NCI-H69 (cell line): ENCODE measurements around the gene PRPSAP1.
"Not testable (repeated sequence)": the region's sequence is repeated elsewhere in the genome, so short reads cannot be mapped to it uniquely, and the experiment has no call there.

Experiments
- DNase-seq: peaks from one replicate; lab custom pipeline; 2025; lab: John Stamatoyannopoulos, UW

PRPSAP1 gene

DNA sequence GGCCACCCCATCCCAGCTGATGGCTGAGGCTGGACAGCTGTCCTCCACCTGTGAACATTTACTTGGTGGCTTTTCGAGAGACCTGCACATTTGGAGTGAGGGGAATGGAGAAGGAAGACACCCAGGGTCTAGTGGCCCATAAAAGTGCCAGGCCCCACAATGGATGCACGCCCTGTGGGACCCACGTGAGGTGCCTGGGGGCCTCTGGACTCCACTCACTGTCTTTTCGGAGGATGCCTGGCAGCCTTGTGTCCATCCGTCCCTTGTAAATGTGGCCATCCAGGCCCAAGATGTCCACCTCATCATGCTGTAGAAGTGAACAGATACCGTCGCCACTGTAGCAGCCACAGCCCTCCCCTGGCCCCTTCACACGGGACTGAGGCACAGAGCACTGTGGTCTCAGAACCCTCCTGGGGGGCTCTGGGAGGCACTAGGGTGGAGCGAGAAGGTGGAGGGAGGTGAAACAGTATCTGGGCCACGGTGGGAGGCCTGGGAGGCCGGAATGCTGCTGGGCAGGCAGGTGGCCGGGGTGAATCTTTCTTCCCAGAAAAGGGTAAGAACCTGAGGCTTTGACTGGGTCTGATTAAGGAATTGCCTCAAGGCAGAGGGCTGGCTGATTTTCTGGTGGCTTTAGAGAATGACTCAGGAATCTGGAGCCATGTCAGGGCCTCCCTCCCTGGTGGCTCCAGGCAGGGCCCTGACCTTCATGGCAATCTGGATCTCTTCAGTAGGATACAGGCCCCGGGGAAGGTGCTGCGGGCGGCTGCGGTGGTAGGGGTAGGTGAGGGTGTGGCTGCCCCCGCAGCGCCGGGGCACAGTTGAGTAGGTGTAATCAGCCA lies 77.0 kb downstream of the PRPSAP1 start:
- no peak for DNase-seq

DNA sequence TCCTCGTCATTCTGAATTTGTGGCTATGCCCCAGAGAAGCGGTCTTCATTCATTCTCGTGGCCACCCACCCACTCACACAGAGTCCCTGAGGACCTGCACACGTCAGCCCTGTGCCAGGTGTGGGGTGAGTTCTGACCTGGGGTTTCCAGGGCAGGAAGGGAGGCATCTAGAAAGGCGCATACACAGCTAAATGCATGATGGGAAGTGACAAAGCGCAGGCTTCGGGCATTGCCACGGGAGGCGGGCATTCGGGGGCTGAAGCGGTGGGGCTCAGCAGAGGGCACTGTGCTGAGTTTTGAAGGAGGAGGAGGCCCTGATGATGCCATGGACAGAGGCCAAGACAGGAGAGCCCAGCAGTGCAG lies 77.7 kb downstream of the PRPSAP1 start:
- DNase-seq = no peak

DNA sequence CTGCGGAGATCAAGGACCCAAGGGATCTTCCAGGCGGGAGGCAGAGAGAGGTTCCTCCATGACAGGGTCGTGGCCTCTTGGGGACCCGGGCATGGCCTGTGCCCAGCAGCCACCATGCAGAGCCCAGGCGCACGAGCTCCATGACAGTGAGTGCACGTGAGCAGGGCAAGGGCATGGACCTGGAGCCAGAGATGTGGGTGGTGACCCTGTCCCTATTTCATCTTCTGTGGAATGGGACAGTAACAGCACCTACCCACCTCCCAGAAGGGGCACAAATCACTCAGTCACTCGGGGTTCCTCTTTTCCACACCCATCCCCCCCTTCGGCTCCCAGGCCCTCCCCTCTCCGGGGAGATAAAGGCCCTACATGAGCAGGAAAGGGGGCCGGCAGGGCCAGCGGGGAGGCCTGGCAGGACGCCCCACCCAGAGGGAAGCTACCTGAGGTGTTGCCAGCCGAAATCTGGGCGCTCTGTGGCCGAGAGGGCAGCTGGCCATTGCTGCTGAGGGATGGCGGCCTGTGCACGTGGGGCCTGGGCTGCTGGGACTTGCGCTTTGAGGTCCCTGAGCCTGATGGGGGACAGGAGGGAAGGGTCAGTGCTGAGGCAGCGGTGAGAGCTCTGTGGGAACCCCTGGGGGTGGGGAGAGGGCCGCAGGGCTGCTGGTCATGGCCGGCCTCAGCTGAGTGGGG lies 78.2 kb downstream of the PRPSAP1 start:
- DNase-seq = no peak

DNA sequence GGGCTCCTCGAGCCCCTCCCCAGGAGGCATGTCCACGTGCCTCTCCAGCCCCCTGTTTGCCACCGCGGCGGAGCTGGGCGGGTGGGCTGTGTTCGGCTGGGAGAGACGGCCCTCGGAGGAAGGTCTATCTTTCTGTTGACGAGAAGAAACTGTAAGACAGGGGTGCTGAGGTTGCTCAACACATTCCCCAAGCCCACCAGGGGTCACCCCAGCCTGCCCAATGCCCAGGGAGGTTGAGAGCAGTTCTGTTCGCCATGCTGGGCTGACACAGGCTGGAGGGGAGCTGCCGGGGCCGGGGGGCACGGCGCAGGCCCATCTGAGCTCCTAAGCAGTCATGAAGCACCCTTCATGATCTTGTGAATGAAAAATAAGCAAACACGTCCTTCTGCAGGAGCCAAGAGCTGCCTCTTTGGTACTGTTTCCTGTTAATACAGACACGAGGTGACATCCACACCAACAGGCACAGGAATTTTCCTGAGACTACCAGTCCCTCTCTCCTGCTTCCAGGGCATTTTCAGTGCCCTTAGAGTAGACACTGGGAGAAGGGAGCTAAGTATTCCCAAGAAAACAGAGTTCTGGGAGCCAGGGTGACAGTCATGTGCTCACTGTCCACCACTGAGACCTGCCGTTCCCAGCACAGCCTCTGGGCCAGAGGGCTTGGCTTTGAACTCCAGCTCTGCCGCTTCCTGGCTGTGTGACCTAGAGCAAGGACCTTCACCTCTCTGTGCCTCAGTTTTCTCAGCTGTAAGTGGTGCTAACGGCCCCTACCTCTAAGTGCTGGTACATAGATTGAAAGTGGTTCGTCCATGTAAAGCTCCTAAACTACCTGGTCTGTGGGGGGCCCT lies 79.4 kb downstream of the PRPSAP1 start:
- no peak for DNase-seq

DNA sequence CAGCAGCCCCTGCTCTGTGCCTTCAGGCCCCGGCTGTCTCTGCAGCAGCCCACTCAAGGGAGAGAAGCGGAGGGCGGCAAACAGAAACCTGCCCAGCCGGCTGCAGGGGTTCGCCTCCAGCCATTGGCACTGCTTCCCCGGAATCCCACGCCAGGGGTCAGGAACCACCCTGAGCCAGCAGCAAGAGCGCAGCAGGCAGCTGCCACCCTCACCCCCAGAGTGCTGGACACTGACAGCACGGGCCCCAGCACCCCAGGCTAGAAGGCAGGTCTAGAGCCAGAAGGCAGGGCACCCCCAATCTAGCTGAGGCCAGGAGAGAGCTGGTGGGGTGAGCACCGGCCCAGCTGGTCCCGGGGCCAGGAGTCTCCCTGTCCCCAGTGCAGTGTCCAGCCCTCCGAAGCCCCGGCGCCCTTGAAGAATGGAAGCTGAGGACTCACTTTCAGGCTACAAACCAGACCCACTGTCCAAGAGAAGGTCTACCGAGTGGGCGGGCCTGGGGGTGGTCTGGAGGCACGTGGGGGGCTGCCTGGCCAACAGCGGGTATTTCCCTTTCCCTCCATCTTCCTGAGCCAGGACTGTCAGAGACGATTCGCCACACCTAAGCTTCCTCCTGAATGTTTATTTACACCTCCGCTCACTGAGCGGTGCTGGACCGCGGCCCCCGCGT lies 80.1 kb downstream of the PRPSAP1 start:
- DNase-seq = no peak

DNA sequence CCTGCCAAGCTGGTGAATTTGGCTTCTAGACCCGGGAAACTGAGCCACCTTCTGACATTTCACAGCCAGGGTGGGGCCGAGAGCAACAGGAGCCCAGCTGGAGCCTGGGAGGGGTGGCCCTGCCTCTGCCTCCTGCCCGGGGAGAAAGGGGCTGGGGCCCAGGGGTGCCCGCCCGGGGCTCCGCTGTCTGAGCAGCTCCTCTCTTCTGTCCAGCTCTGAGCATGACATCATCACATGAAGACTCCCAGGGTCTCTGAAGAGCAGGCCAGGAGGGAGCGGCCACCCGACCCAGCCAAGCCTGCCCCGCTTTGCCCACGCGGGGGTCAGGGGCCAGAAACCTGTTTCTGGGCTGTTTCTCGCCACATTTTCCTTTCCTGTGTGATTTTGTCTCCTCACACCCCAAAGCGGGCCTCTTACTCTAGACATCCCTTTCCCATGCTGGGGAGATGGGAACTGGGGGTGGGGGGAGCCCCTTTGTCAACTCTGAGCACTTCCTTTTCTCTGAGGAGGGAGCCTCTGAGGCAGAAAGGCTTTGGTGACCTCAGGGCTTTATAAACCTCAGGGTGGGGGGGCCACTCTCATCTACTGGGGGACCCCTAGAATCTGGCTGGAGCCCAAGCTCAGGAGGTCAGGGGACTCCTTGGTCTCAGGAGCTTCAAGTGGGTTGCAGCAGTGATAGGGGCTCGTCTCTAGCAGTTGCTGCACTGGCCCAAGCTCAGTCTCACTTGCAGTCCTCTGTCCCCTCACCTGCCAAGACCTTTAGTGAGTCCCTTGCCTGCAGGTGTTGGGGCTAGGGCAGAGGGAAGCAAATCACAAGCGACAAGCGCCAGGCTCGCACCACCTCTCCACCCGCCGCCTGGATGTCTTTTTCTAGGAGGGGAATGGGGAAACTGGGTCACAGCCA lies 80.9 kb downstream of the PRPSAP1 start:
- DNase-seq = no peak

DNA sequence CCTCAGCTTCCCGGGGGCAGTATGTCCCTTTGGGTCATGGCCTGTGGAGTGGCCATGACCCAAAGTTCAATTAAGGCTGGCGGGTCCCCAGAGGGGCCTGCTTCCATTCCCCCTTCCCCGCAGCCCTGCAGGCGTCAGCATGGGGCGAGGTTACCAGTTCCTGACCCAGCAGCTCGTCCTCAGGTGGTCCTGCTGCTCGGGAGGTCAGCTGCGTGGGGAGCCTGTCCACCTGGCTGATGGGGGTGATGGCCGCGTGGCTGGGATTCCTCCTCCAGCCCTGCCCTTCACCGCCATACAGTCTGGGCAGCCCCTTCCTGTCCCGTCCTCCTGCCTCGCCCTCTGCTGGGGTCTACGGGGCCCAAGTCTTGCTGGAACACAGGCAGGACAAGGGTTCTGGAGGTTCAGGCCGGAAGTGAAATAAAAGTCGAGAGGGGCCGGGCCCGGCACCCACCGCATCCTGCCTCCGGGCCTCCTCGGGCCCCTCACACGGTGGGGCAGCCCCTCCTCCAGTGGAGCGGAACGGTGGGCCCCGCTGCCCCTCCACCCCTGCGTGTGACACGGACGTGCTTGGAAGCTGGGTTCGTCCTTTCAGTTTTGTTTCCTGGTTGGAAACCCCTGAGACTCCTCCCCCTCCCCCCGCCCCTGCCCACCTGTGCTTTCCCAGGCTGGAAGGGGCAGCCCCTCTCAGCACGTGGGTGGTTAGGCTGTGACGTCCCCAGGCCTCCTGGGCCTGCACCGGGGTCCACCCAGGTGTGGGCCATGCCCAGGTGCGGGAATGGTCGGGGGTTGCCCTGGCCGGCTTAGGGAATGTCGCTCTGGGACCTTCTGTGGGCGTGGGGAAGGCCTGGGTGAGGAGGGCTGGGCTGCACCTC lies 81.8 kb downstream of the PRPSAP1 start:
- DNase-seq = no peak

DNA sequence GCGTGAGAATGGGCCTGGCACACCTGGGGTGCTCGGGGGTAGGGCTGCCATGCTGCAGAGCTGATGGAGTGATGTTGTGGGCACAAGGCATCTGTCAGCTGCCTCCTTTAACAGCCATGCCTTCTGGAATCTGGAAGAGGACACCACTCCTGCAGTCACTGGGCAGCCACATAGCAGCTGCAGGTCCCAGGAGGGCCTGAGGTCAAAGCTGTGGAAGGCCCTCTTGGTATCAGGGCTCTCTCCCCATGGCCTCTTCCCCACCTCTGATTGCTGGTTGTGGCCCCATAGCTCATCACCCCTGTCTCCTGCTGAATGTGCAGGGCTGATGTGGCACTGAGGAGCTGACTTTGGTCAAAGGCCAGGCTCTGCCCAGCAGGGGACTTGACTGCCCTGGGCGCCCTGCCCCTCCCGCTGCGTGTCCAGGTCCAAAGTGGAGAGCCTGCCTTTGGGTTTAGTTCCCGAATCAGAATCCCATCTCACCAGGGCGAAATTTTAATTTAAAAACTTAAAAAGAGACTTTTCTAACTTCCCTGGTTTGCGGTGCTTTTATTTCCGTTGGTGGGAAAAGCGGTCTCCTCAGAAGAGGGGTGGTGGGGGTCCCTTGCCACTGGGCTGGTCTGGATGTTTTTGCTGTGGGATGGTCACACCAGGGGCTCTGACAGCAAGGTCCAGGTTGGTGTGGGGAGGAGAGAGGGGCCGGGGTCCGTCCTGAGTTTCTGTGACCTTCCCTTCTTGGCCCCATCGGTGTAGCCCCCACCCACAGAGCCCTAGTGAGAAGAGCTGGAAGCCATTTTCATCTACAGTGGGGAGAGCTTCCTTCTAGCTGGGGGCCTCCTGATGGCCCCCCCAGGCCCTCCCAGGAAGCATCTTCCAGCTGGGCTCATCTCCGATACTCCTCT lies 82.7 kb downstream of the PRPSAP1 start:
- no peak for DNase-seq

DNA sequence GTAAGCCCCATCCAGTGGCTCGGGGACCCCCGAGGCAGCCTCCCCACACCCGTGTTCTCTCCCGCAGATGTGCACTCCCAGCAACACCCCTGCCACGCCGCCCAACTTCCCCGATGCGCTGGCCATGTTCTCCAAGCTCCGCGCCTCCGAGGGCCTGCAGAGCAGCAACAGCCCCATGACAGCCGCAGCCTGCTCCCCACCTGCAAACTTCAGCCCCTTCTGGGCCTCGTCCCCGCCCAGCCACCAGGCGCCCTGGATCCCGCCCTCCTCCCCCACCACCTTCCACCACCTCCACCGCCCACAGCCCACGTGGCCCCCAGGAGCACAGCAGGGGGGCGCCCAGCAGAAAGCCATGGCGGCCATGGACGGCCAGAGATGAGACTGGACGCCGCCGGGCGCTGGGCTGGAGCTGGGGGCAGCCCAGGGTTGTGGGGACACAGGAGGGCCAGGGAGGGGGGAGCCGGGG lies 83.6 kb downstream of the PRPSAP1 start:
- DNase-seq = no peak

DNA sequence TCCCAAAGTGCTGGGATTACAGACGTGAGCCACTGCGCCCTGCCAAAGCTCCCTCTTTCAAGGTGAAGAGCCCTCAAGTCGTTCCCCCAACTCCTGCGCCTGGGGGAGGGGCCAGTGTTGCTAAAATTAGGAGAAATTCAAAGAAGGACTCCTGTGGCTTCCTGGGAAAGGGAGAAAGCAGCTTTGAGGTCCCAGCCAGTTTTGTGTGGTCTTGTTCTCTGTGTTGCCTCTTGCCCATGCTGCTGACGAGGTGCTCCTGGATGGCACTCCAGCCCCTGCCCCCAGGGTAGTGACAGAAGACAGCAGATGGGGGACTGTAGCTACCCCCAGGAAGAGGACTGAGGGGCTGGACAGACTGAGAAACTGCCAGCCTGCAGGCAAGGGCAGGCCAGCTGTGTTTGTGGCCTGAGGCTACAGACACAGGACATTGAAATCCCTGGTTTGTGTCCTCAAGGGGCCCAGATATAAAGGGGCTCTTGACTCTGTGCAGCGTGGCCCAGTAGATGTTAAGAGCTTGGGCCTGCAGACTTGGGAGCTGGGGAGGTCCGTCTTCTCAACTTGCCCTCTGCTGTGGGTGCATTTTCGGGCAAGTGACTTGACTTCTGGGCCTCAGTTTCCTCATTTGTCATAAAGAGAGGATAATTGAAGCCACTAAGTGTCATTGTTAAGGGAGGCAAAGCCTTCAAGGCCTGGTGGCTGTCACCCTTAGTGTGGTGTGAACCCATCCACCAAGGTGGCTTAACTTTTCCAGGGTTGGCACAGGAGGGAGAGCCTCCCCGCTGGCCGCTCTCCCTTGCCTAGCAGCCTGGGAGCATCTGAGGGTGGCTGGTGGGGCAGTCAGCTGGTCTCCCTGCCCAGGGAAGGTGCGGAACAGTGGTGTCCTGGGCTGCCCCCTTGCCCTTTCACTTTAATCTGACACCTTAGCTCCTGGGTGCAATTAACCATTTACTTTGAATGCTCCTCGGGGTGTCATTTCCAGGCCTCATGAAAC lies 84.4 kb downstream of the PRPSAP1 start:
- no peak for DNase-seq

DNA sequence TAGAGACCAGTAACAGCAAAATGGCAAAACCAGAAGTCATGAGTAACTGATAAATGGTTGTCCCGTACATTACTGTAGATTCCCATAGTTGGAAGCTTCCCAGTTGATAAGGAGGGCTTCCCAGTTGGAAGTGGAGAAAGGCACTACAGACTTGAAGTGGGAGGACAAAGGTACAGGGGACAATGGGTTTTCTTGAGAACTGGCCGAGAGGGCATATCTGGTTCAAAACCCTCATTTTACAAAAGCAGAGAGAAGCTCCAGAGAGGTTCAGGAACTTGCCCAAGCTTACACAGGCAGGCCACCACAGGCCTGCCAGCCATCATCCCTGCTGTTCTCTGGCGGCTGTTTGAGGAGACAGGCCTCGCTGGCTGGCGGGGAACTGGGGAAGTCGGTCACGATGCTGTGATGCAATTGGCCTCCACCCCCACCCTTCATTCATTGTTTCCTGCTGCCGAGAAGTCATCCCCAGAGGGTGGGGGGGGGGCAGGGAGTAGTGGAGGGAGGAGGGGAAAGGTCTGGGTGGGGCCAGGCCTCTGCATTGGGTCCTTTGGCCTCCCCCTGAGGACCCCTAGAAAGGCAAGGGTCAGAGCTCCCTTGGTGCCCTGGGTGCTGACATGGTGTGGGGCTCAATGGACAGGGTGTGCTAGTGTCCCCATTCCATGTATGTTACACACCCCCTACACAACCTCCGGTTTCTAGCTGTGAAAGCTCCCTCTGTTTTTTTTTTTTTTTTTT lies 85.5 kb downstream of the PRPSAP1 start:
- peak; percentile 53 for DNase-seq

DNA sequence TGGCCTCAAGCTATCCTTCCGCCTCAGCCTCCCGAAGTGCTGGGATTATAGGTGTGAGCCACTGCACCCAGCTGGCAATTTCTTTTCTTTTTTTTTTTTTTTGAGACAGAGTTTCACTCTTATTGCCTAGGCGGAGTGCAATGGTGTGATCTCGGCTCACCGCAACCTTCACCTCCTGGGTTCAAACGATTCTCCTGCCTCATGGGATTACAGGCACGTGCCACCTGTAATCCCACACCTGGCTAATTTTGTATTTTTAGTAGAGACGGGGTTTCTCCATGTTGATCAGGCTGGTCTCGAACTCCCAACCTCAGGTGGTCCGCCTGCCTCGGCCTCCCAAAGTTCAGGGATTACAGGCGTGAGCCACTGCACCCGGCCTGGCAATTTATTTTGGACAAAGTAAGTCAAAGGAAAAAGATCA lies 86.1 kb downstream of the PRPSAP1 start:
- not testable (repeated sequence) for DNase-seq

DNA sequence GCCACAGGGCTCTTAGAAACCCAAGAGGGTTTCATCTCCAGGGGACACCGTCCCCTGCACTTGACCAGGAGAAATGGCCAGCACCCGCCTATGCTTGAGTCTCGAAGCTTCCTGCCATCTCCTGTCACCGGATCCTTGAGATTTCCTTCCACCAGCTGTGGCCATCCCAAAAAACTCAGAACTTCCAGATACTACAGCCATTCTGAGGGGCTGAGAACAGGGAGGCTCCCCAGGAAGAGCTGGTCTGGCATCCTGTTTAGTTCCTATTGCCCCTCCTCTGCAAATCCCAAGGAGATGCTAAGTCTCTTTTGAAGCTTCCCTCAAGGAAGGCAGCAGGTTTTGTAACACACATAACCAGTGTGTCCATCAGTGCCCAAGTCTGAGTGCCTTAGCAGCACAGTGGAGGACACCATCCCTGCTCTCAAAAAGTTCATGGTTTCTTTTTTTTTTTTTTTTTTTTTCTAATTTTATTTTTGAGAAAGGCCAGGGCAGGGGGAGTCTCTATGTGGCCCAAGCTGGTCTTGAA lies 86.6 kb downstream of the PRPSAP1 start:
- DNase-seq = no peak

DNA sequence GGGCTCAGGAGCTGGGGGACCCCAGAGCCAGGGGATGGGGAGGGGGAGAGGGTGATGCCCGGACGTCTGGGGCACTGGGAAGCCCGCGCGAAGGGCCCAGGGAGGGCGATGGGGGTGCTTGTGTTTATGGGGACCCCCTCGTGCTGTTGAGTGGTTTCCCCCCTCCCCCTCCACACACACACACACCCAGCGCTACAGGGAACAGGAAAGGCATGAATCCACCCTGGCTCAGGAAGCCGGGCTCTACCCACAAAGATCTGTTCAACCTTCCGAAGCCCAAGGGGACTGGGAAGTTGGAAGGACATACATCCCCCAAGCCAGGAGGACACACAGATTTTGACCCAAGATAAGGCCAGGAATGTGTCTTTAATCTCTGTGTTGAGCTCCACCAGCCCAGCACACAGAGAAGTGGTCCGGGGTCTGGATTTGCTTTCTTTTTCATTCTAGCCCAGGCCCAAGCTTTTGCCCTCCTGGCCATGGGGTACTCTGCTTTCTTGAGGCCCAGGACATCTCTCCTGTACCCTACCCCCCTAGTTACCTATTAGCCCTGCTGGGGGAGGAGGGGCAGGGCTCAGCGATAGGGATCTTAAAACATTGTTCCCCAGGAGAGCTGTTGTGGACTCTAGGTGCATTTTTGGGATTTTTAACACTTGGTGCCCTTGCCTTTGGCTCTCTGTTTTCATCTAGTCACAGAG lies 87.3 kb downstream of the PRPSAP1 start:
- peak; percentile 64 for DNase-seq

DNA sequence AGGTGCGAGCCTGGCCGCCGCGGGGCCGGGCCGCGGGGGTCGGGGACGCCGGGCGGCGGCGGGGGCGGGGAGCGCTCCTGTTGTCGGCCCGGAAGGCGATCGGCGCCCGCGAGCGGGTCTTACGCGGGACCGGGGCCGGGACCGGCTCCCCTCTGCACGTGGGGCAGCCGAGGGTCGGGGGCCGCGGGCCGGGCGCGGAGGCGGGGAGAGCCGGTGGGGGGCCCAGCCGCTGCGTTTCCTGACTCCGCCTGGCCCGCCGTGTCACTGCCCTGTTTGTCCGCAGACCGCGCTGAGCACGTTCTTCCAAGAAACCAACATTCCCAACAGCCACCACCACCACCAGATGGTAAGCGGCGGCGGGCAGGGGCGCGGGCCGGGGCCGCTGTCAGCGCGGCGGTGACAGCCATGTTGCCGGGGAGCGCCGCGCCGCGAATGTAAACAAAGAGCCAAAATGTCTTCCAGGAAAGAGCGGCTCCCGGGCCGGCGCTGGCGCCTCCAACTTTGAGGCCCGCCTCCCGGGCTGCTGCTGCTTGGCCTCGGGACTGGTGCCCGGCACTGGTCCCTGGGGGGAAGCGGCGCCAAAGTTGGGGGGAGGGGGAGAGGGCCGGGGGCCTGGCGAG lies 88.0 kb downstream of the PRPSAP1 start:
- DNase-seq = peak; percentile 76
